Liver (tissue), 3 donors: Measurements from ENCODE around the gene RASSF6.

Experiments
- ATF3 ChIP-seq: IDR thresholded peaks from 2 replicates; pipeline ENCODE4 v1.6.1; 2016; ENCODE audit warnings: antibody characterized with exemption
- FOXA2 ChIP-seq: IDR thresholded peaks from 2 replicates; pipeline ENCODE4 v1.6.1; 2016; ENCODE audit warnings: antibody characterized with exemption
- GABPA ChIP-seq, 2 donors: IDR thresholded peaks in 1 of 2; conservative IDR thresholded peaks in 1 of 2; 2 replicates each; pipeline ENCODE4 v1.6.1; 2016; ENCODE audit warnings: antibody characterized with exemption in 2 of 2, mild to moderate bottlenecking in 1 of 2, moderate library complexity in 1 of 2
- HNF4G ChIP-seq: IDR thresholded peaks from 2 replicates; pipeline ENCODE4 v1.6.1; 2016; ENCODE audit warnings: antibody characterized with exemption
- JUND ChIP-seq, 2 donors: IDR thresholded peaks; 2 replicates each; pipeline ENCODE4 v1.6.1; 2016; ENCODE audit warnings: antibody characterized with exemption in 2 of 2
- SP1 ChIP-seq: IDR thresholded peaks from 2 replicates; pipeline ENCODE4 v1.6.1; 2018; ENCODE audit warnings: antibody characterized with exemption, mild to moderate bottlenecking
- TAF1 ChIP-seq: conservative IDR thresholded peaks from 2 replicates; pipeline ENCODE4 v1.6.1; 2016; ENCODE audit warnings: antibody characterized with exemption, mild to moderate bottlenecking
- YY1 ChIP-seq: IDR thresholded peaks from 2 replicates; pipeline ENCODE4 v1.6.1; 2016; ENCODE audit warnings: antibody characterized with exemption, mild to moderate bottlenecking
- TF ChIP-seq, protein P1 (sequence below): fragments of 150-350 bp; IDR thresholded peaks from 2 replicates; pipeline ENCODE4 v1.5.1; 2017; ENCODE audit warnings: improper control_type of control experiment, low read depth, low read length; ENCODE audit not compliant: missing input control
- TF ChIP-seq, protein P2 (sequence below): IDR thresholded peaks from 2 replicates; pipeline ENCODE4 v1.6.1; 2016; ENCODE audit warnings: antibody characterized with exemption
- TF ChIP-seq, protein P3 (sequence below): IDR thresholded peaks from 2 replicates; pipeline ENCODE4 v1.6.1; 2016; ENCODE audit warnings: antibody characterized with exemption
- TF ChIP-seq, protein P4 (sequence below): IDR thresholded peaks from 2 replicates; pipeline ENCODE4 v1.6.1; 2016; ENCODE audit warnings: antibody characterized with exemption, mild to moderate bottlenecking
- donor health status: healthy.
- donor health status: healthy.

DNA sequence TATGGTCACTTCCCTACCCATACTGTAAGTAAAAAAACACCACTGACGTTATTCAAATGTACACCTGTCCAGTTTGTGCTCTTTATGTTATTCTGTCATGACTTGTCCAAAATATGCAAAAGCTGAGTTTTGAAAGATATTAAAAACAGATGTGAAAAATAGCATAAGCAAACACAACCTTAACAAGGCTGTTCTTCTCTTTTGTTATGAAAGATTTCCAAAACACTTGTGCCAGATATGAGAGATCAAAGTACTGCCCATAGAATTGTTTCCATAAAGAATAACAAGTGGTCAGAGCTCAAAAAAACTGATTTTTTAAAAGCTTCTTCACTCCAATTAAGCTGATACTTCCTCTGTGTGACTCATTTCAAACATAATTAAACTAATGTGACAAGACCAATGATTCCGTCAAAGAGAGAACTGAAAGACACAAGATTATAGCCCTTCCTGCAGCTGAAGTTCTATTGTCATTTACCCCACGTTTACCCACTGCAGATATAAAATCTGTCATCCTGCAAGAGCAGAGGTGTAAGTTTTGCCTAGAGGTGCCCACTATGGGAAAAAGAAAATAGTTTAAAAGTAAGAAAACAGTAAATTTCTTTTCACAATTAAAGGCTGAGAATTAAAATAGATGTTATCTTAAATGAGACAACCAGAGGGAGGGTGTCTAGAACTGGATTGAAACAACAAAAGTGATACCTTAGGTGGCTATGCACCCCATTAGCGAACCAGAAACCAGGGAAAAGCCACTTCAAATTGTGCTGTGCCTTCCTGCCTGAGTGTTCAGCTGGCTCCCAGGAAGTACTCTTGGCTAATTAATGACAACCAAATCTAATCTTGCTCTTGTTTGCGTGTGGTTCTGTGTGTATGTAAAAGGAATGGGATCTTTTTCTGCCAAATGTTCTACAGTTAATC is 30.1 kb downstream of the RASSF6 start:
- TF ChIP-seq, protein P1, sequence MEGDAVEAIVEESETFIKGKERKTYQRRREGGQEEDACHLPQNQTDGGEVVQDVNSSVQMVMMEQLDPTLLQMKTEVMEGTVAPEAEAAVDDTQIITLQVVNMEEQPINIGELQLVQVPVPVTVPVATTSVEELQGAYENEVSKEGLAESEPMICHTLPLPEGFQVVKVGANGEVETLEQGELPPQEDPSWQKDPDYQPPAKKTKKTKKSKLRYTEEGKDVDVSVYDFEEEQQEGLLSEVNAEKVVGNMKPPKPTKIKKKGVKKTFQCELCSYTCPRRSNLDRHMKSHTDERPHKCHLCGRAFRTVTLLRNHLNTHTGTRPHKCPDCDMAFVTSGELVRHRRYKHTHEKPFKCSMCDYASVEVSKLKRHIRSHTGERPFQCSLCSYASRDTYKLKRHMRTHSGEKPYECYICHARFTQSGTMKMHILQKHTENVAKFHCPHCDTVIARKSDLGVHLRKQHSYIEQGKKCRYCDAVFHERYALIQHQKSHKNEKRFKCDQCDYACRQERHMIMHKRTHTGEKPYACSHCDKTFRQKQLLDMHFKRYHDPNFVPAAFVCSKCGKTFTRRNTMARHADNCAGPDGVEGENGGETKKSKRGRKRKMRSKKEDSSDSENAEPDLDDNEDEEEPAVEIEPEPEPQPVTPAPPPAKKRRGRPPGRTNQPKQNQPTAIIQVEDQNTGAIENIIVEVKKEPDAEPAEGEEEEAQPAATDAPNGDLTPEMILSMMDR, result no peak
- TF ChIP-seq, protein P2, sequence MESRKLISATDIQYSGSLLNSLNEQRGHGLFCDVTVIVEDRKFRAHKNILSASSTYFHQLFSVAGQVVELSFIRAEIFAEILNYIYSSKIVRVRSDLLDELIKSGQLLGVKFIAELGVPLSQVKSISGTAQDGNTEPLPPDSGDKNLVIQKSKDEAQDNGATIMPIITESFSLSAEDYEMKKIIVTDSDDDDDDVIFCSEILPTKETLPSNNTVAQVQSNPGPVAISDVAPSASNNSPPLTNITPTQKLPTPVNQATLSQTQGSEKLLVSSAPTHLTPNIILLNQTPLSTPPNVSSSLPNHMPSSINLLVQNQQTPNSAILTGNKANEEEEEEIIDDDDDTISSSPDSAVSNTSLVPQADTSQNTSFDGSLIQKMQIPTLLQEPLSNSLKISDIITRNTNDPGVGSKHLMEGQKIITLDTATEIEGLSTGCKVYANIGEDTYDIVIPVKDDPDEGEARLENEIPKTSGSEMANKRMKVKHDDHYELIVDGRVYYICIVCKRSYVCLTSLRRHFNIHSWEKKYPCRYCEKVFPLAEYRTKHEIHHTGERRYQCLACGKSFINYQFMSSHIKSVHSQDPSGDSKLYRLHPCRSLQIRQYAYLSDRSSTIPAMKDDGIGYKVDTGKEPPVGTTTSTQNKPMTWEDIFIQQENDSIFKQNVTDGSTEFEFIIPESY, result no peak
- TF ChIP-seq YY1, result peak; percentile 81
- TF ChIP-seq, protein P3, sequence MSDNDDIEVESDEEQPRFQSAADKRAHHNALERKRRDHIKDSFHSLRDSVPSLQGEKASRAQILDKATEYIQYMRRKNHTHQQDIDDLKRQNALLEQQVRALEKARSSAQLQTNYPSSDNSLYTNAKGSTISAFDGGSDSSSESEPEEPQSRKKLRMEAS, result no peak
- TF ChIP-seq JUND (IDR thresholded peaks at IDR 0.05), result no peak
- no peak for TF ChIP-seq TAF1
- TF ChIP-seq SP1, result peak; percentile 19
- TF ChIP-seq GABPA (IDR thresholded peaks at IDR 0.05 in 1 of 2, conservative IDR thresholded peaks at IDR 0.05 in 1 of 2), result no peak
- TF ChIP-seq, protein P4, sequence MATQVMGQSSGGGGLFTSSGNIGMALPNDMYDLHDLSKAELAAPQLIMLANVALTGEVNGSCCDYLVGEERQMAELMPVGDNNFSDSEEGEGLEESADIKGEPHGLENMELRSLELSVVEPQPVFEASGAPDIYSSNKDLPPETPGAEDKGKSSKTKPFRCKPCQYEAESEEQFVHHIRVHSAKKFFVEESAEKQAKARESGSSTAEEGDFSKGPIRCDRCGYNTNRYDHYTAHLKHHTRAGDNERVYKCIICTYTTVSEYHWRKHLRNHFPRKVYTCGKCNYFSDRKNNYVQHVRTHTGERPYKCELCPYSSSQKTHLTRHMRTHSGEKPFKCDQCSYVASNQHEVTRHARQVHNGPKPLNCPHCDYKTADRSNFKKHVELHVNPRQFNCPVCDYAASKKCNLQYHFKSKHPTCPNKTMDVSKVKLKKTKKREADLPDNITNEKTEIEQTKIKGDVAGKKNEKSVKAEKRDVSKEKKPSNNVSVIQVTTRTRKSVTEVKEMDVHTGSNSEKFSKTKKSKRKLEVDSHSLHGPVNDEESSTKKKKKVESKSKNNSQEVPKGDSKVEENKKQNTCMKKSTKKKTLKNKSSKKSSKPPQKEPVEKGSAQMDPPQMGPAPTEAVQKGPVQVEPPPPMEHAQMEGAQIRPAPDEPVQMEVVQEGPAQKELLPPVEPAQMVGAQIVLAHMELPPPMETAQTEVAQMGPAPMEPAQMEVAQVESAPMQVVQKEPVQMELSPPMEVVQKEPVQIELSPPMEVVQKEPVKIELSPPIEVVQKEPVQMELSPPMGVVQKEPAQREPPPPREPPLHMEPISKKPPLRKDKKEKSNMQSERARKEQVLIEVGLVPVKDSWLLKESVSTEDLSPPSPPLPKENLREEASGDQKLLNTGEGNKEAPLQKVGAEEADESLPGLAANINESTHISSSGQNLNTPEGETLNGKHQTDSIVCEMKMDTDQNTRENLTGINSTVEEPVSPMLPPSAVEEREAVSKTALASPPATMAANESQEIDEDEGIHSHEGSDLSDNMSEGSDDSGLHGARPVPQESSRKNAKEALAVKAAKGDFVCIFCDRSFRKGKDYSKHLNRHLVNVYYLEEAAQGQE, result peak; percentile 72
- TF ChIP-seq ATF3, result no peak
- TF ChIP-seq HNF4G, result no peak
- TF ChIP-seq FOXA2, result no peak
